GM18517 (cell line): ENCODE results near the gene HUNK.
"Not testable (repeated sequence)": the region's sequence is repeated elsewhere in the genome, so short reads cannot be mapped to it uniquely, and the experiment has no call there.

Source experiments
- ATAC-seq: cut with Tn5 transposase; IDR thresholded peaks from one replicate; pipeline ENCODE4 v1.9.1; 2021; ENCODE audit warnings: mild to moderate bottlenecking, moderate library complexity; ENCODE audit not compliant: unreplicated experiment

HUNK gene

GRCh38 chr21:31918250-31918775, 45.5 kb downstream of the HUNK start:
- ATAC-seq, result no peak

- ATAC-seq, result no peak
Observed at GRCh38 chr21:31920275-31920674, 47.5 kb downstream of the HUNK start.

- no peak for ATAC-seq
Observed at GRCh38 chr21:31921079-31921478, 48.3 kb downstream of the HUNK start.

GRCh38 chr21:31922881-31923280, 50.1 kb downstream of the HUNK start:
- ATAC-seq, result no peak

GRCh38 chr21:31923756-31924155, 50.9 kb downstream of the HUNK start:
- ATAC-seq, result no peak

- no peak for ATAC-seq
Observed at GRCh38 chr21:31924548-31924947, 51.7 kb downstream of the HUNK start.

- ATAC-seq, result no peak
Observed at GRCh38 chr21:31926498-31926897, 53.7 kb downstream of the HUNK start.

GRCh38 chr21:31927689-31928353, 55.0 kb downstream of the HUNK start:
- ATAC-seq, result no peak

- ATAC-seq, result no peak
Observed at GRCh38 chr21:31928656-31929055, 55.8 kb downstream of the HUNK start.

GRCh38 chr21:31929548-31929947, 56.7 kb downstream of the HUNK start:
- ATAC-seq, result no peak

- no peak for ATAC-seq
Observed at GRCh38 chr21:31930001-31930400, 57.2 kb downstream of the HUNK start.

- no peak for ATAC-seq
Observed at GRCh38 chr21:31931644-31932469, 59.0 kb downstream of the HUNK start.

GRCh38 chr21:31932470-31932764, 59.6 kb downstream of the HUNK start:
- no peak for ATAC-seq

- no peak for ATAC-seq
Observed at GRCh38 chr21:31937303-31937702, 64.5 kb downstream of the HUNK start.

GRCh38 chr21:31938330-31939301, 65.8 kb downstream of the HUNK start:
- no peak for ATAC-seq

- ATAC-seq, result no peak
Observed at GRCh38 chr21:31941694-31942093, 68.9 kb downstream of the HUNK start.

GRCh38 chr21:31943561-31943960, 70.7 kb downstream of the HUNK start:
- ATAC-seq, result no peak

- ATAC-seq, result no peak
Observed at GRCh38 chr21:31945141-31945540, 72.3 kb downstream of the HUNK start.

GRCh38 chr21:31945546-31945945, 72.7 kb downstream of the HUNK start:
- ATAC-seq, result no peak

GRCh38 chr21:31946231-31946630, 73.4 kb downstream of the HUNK start:
- no peak for ATAC-seq

- ATAC-seq, result not testable (repeated sequence)
Observed at GRCh38 chr21:31946876-31947550, 74.2 kb downstream of the HUNK start.
